HUES64 (cell line): Measurements from ENCODE around the gene RTN4.

Experiments
- H3K27ac ChIP-seq: 2 replicates; pipeline ENCODE4 v1.7.0; 2013; ENCODE audit warnings: low read depth, low read length, inconsistent platforms
- H3K27me3 ChIP-seq: 2 replicates; pipeline ENCODE4 v1.6.1; 2013; ENCODE audit warnings: mild to moderate bottlenecking, low read length; ENCODE audit not compliant: insufficient read depth
- H3K36me3 ChIP-seq: 2 replicates; pipeline ENCODE4 v1.6.1; 2013; ENCODE audit warnings: mild to moderate bottlenecking, low read length; ENCODE audit not compliant: insufficient read depth
- H3K4me1 ChIP-seq: 2 replicates; pipeline ENCODE4 v1.6.1; 2013; ENCODE audit warnings: mild to moderate bottlenecking, low read length, moderate library complexity; ENCODE audit not compliant: insufficient read depth
- H3K4me3 ChIP-seq: 2 replicates; pipeline ENCODE4 v1.5.1; 2013; ENCODE audit warnings: mild to moderate bottlenecking, low read length, moderate library complexity
- H3K9ac ChIP-seq: 2 replicates; pipeline ENCODE4 v1.6.1; 2013; ENCODE audit warnings: mild to moderate bottlenecking, low read depth, low read length
- H3K9me3 ChIP-seq: 2 replicates; pipeline ENCODE4 v1.6.1; 2013; ENCODE audit warnings: low read depth, low read length; ENCODE audit not compliant: insufficient read depth
- WGBS: fragments of 150-250, 120-280 bp; methylation state at CpG from one replicate; pipeline ENCODE4 v1.1.7; 2013; ENCODE audit warnings: missing lambda C conversion rate; 5-methylcytosine and 5-hydroxymethylcytosine counted together

The RTN4 gene

GRCh38 chr2:54979321-54980044 is 70.8 kb downstream of the RTN4 start:
- H3K9ac ChIP-seq = no peak overlapping the region
- no peaks in the 10 kb centered on the region for H3K9me3 ChIP-seq
- H3K27me3 ChIP-seq = no peaks in the 10 kb centered on the region
- no peak overlapping the region for H3K4me3 ChIP-seq
- WGBS = 93% methylated on average over 3 of the region's 4 CpGs
- peaks cover 71% of the 10 kb centered on the region for H3K36me3 ChIP-seq
- H3K27ac ChIP-seq = no peak overlapping the region
- peaks cover 6% of the 10 kb centered on the region; the same call in 1 of the 2 replicates for H3K4me1 ChIP-seq

GRCh38 chr2:54977149-54977548 is 73.1 kb downstream of the RTN4 start:
- Histone ChIP-seq H3K9me3 (no peaks in the 10 kb centered on the region), H3K27me3 (no peaks in the 10 kb centered on the region), H3K27ac (no peak overlapping the region), H3K9ac (no peak overlapping the region), H3K4me3 (no peak overlapping the region), H3K36me3 (peaks cover 69% of the 10 kb centered on the region), H3K4me1 (peaks cover 6% of the 10 kb centered on the region; the same call in 1 of the 2 replicates)
- 100% methylated on average over 2 of the region's 2 CpGs for WGBS

- Histone ChIP-seq H3K4me1 (0 out of 2 replicates have a peak, but pooled peaks cover 3% of the 10 kb centered on the region), H3K27me3 (no peaks in the 10 kb centered on the region), H3K9ac (no peak overlapping the region), H3K9me3 (no peaks in the 10 kb centered on the region), H3K4me3 (no peak overlapping the region), H3K36me3 (peaks cover 69% of the 10 kb centered on the region), H3K27ac (no peak overlapping the region)
- 94% methylated on average over 4 of the region's 4 CpGs for WGBS
These were observed 74.4 kb downstream of the RTN4 start for GRCh38 chr2:54975598-54976492.

GRCh38 chr2:54975175-54975574 is 75.1 kb downstream of the RTN4 start:
- H3K27ac ChIP-seq = no peak overlapping the region
- no peaks in the 10 kb centered on the region for H3K9me3 ChIP-seq
- H3K4me1 ChIP-seq = no peaks in the 10 kb centered on the region
- H3K36me3 ChIP-seq = peaks cover 70% of the 10 kb centered on the region
- no peak overlapping the region for H3K9ac ChIP-seq
- 98% methylated on average over 2 of the region's 2 CpGs for WGBS
- no peaks in the 10 kb centered on the region for H3K27me3 ChIP-seq
- no peak overlapping the region for H3K4me3 ChIP-seq

- Histone ChIP-seq H3K9ac (no peak overlapping the region), H3K4me3 (no peak overlapping the region), H3K36me3 (peaks cover 43% of the 10 kb centered on the region), H3K9me3 (no peaks in the 10 kb centered on the region), H3K4me1 (no peaks in the 10 kb centered on the region), H3K27ac (no peak overlapping the region), H3K27me3 (no peaks in the 10 kb centered on the region)
- 97% methylated on average over 7 of the region's 7 CpGs for WGBS
These were observed 80.3 kb downstream of the RTN4 start for GRCh38 chr2:54969940-54970338.

GRCh38 chr2:54969295-54969939 is 80.8 kb downstream of the RTN4 start:
- H3K36me3 ChIP-seq = peaks cover 39% of the 10 kb centered on the region
- no peaks in the 10 kb centered on the region for H3K9me3 ChIP-seq
- no peaks in the 10 kb centered on the region for H3K4me1 ChIP-seq
- H3K27ac ChIP-seq = no peak overlapping the region
- no peak overlapping the region for H3K9ac ChIP-seq
- H3K27me3 ChIP-seq = no peaks in the 10 kb centered on the region
- WGBS = 79% methylated on average over 4 of the region's 4 CpGs
- H3K4me3 ChIP-seq = no peak overlapping the region

- no peaks in the 10 kb centered on the region for H3K4me1 ChIP-seq
These were observed 81.6 kb downstream of the RTN4 start for GRCh38 chr2:54968561-54969218.

GRCh38 chr2:54967759-54968365 is 82.4 kb downstream of the RTN4 start:
- H3K4me3 ChIP-seq = no peak overlapping the region
- WGBS = 91% methylated on average over 18 of the region's 18 CpGs
- no peaks in the 10 kb centered on the region for H3K4me1 ChIP-seq
- H3K36me3 ChIP-seq = peaks cover 26% of the 10 kb centered on the region
- H3K27me3 ChIP-seq = no peaks in the 10 kb centered on the region
- H3K9me3 ChIP-seq = no peaks in the 10 kb centered on the region
- no peak overlapping the region; the same call in 1 of the 2 replicates for H3K27ac ChIP-seq
- H3K9ac ChIP-seq = no peak overlapping the region

More at GRCh38 chr2:54968561-54969218, 81.6 kb downstream of the RTN4 start:
- Histone ChIP-seq H3K9me3 (no peaks in the 10 kb centered on the region), H3K9ac (no peak overlapping the region), H3K27me3 (no peaks in the 10 kb centered on the region), H3K4me3 (no peak overlapping the region), H3K36me3 (peaks cover 34% of the 10 kb centered on the region), H3K27ac (no peak overlapping the region)
- WGBS = 95% methylated on average over 10 of the region's 10 CpGs

GRCh38 chr2:54967269-54967668 is 83.0 kb downstream of the RTN4 start:
- Histone ChIP-seq H3K27ac (no peak overlapping the region), H3K4me1 (no peaks in the 10 kb centered on the region), H3K9ac (no peak overlapping the region), H3K27me3 (no peaks in the 10 kb centered on the region), H3K4me3 (no peak overlapping the region), H3K36me3 (peaks cover 20% of the 10 kb centered on the region), H3K9me3 (no peaks in the 10 kb centered on the region)
- WGBS = 60% methylated on average over 4 of the region's 4 CpGs

GRCh38 chr2:54966837-54967236 is 83.4 kb downstream of the RTN4 start:
- peaks cover 16% of the 10 kb centered on the region for H3K36me3 ChIP-seq

More at GRCh38 chr2:54966837-54967236, 83.4 kb downstream of the RTN4 start:
- H3K4me1 ChIP-seq = no peaks in the 10 kb centered on the region
- no peak overlapping the region for H3K9ac ChIP-seq
- H3K27me3 ChIP-seq = no peaks in the 10 kb centered on the region
- H3K9me3 ChIP-seq = no peaks in the 10 kb centered on the region
- no peak overlapping the region for H3K4me3 ChIP-seq
- 96% methylated on average over 3 of the region's 3 CpGs for WGBS
- H3K27ac ChIP-seq = no peak overlapping the region
